HUDEP-2 (cell line): ENCODE data around the gene ANKFY1.
"Not testable (repeated sequence)": the region's sequence is repeated elsewhere in the genome, so short reads cannot be mapped to it uniquely, and the experiment has no call there.

Experiments
- DNase-seq, 76 experiments: peaks; one replicate each; lab custom pipeline; 2025; ENCODE audit not compliant: unreplicated experiment in 76 of 76; lab: John Stamatoyannopoulos, UW

The ANKFY1 gene

GRCh38 chr17:4258867-4259266 lies 4.9 kb downstream of the ANKFY1 start:
- no peak for DNase-seq

GRCh38 chr17:4256952-4257351 lies 6.8 kb downstream of the ANKFY1 start:
- no peak for DNase-seq

DNA sequence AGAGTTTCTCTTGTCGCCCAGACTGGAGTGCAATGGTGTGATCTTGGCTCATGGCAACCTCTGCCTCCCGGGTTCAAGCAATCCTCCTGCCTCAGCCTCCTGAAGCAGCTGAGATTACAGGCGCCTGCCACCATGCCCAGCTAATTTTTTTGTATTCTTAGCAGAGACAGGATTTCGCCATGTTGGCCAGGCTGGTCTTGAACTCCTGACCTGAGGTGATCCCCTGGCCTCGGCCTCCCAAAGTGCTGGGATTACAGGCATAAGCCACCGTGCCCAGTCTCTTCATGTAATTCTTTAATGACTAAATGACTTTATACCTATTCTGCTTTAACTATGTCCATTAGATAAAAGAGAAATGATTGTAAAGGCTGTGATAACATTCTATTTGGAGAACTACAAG lies 8.5 kb downstream of the ANKFY1 start:
- not testable (repeated sequence) for DNase-seq

GRCh38 chr17:4250887-4251286 lies 12.9 kb downstream of the ANKFY1 start:
- no peak for DNase-seq

DNA sequence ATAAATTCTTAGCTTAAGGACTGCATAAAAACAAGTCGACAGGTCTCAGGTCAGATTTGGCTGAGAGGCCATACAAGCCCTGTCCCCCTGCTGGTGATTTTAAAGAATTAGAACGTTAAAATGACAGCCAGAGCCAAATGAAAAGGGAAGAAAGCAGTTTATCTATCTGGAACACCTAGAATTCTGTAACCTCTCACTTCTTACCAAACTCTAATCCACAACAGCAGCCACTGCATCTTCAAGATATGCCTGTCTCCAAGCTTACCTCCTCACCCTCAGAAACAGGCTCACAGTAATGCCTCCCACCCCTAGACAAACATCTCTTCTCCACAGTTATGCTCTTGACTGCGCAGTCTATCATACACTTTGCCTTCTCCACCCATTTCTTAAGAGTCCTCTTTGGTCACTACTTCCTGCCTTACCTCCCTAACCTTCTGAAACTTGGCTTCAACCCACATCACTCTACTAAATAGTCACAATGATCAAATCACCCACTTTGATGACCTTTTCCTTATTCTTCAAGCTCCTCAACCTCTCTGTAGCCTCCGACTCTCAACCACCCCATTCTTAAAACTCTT lies 14.2 kb downstream of the ANKFY1 start:
- peak in 73 of 76 experiments; percentile 11 to 93 (median 71) for DNase-seq

GRCh38 chr17:4248504-4249277 lies 15.1 kb downstream of the ANKFY1 start:
- DNase-seq: no peak

DNA sequence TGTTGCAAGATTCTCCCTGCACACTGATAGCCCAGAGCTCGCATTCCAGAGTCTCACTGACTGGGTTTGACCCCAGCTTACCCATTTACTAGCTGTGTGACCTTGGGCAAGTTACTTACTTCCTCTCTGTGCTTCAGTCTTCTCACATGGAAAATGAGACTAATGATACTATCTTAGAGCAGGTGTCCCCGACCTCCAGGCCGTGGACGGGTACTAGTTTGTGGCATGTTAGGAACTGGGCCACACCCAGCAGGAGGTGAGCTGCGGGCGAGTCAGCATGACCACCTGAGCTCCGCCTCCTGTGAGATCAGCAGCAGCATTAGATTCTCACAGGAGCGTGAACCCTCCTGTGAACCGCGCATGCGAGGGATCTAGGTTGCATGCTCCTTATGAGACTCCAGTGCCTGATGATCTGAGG lies 15.8 kb downstream of the ANKFY1 start:
- no peak for DNase-seq

DNA sequence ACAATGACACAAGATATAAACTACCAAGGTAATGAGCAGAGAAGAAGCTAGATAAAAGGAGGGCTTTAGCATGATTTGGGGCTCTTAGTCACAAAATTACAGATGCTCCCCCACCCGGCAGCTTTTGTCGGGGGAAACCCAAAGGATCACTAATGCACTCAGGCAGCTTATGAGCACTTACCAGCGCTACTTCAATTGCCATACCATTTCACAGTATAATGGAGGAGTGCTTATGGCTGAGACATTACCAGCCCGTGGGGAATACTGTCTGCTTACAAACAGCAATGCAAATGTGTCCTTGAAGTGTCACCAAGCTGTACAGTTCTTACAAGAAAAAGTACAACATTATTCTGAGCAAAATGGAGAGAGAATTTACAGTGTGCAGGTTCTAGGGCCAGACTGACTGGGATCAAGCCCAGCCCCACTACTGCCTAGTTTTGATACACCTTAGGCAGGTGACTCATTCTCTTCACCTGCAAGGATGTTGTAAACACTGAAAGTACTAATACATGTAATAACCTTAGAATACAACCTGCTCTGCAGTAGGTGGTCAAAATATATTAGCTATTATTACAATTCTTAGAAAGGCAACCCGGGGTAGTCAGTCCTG lies 16.3 kb downstream of the ANKFY1 start:
- DNase-seq: no peak

DNA sequence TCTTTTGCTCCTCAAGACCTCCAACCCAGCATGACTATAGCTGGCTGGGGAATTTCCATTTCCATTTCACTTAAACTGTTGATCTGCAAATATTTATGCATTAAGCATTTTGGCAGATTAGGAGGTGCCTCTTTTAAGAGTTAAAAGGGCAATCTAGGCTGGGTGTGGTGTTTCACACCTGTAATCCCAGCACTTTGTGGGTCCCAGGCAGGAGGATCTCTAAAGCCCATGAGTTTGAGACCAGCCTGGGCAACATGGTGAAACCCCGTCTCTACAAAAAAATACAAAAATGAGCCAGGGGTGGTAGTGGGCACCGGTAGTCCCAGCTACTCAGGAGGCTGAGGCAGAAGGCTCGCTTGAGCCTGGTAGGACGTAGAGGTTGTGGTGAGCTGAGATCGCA lies 17.1 kb downstream of the ANKFY1 start:
- no peak for DNase-seq

DNA sequence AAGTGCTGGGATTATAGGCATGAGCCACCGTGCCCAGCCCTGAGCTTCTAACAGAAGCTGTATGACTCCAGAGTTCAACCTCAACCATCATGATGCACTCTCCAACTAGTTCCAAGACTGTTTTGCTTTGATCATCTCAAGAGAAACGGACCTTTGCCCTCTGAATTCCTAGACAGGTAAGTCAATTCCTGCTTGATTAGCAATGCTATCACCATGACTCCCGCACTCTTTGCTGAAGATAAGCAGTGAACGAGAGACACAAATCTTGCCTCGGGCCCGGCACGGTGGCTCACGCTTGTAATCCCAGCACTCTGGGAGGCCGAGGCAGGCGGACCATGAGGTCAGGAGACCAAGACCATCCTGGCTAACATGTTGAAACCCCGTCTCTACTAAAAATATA lies 22.2 kb downstream of the ANKFY1 start:
- DNase-seq: no peak

DNA sequence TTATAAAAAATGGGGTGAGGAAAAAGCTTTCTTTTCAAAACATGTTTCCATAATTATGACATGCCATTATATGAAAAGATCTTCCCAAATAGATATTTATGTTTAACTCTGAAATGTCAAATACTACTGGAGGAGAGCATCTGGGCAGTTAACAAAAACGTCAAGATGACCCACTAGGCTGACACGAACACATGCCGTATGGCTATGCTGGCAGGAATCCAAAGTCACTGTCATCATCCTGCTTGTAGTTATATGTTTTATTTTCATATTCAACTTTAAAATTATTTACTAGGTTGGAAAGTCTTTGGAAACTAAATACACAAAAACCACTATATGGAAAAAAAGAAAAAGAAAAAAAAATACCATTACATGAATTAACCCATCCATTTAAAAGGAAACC lies 27.3 kb downstream of the ANKFY1 start:
- DNase-seq: no peak

- DNase-seq: no peak
Observed at GRCh38 chr17:4235372-4236279, 28.2 kb downstream of the ANKFY1 start.

GRCh38 chr17:4234401-4234800 lies 29.4 kb downstream of the ANKFY1 start:
- DNase-seq: no peak

DNA sequence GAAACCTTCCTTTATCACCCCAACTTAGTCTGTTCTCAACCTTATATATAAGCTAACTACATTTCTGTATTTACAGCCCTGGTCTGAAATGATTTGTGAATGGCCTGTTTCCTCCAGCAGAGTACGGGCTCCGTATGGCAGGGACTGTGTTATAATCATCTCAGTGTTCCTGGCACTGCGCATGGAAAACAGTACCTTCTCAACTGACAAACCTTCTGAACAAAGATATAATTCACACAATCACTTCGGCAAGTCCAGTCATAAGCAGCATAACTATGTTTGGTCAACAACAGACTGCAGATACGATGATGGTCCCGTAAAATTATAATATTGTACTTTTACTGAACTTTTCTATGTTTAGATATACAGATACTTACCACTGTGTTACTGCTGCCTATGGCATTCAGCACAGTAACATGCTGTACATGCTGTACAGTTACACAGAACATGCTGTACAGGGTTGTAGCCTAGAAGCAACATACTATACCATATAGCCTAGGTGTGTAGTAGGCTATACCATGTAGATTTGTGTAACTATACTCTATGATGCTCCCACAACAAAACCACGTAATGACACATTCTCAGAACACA lies 30.0 kb downstream of the ANKFY1 start:
- no peak for DNase-seq

DNA sequence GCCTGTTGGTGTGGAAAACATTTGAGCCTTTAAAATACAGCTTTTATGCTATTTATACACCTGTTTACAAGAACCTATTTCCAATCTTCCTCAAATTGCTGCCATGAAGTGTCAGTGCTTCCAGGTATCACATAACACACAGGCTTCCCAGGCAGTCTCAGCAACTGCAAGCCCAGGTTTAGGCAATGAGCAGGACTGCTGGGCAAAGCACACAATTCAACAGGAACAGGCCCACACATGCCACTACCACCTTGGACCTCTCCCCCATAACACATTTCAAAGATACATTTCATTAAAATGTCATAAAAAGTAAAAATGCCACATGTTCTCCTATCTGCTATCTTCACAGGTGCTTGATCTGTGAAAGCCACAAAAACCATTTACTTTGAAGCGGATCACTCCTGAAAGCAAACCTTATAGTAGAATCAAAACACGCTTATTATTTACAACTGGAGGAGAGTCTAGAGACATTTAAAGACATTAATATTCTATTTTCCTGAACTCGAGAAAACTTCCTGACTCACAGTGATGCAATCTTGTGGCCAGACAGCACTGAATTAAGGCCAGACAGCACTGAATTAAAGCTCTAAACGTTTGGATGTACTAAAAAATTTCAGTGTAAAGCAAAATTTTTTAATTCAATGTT lies 31.5 kb downstream of the ANKFY1 start:
- DNase-seq: no peak

- no peak for DNase-seq
Observed at GRCh38 chr17:4229627-4230541, 33.9 kb downstream of the ANKFY1 start.

DNA sequence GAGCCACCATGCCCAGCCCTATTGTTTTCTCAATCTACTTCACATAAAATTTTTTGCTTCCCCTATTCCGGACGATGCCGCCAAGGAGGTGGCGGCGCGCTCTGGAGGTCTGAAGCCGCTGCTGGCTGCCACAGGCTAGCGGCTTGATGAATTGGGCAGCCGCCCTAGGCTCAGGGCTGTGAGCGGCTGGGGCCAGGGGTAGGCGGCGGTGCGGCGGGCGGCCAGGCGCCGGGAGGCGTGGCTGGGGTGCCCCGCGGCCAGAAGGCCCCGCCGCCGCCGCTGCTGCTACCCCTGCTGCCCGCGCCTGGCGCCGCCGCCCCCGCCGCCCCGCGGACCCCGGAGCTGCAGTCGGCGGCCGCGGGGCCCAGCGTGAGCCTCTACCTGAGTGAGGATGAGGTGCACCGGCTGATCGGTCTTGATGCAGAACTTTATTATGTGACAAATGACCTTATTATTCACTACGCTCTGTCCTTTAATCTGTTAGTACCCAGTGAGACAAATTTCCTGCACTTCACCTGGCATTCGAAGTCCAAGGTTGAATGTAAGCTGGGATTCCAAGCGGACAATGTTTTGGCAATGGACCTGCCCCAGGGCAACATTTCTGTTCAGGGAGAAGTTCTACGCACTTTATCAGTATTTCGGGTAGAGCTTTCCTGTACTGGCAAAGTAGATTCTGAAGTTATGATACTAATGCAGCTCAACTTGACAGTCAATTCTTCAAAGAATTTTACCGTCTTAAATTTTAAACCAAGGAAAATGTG lies 41.7 kb downstream of the ANKFY1 start:
- no peak for DNase-seq

DNA sequence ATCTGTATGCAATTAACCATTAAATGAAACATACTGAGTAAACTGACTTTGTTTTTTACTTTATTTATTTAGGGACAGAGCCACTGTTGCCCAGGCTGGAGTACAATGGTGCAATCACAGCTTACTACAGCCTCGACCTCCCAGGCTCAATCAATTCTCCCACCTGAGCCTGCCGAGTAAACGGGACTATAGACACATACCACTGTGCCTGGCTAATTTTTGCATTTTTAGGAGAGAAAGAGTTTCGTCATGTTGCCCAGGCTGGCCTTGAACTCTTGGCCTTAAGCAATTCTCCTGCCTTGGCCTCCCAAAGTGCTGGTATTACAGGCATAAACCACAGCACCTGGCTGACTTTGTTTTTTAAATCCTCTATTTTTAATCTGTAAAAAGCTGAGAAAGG lies 42.6 kb downstream of the ANKFY1 start:
- DNase-seq: no peak
